Spinal cord (tissue), 10 donors: ENCODE data around the gene NR3C2. TPM values are rescaled to one million over a fixed set of nuclear protein-coding genes. Genes with fewer than 3 reads are reported as not detected.
"Not testable (repeated sequence)": the region's sequence is repeated elsewhere in the genome, so short reads cannot be mapped to it uniquely, and the experiment has no call there.

ENCODE experiments used
- DNase-seq, 6 donors: peaks; one replicate each; pipeline versions ENCODE4 v3.0.0 to v3.0.0-alpha.2; 2013 to 2015; ENCODE audit warnings: low spot score in 6 of 6, low read depth in 4 of 6
- H3K27ac ChIP-seq: one replicate; pipeline ENCODE4 v1.5.1; 2013; ENCODE audit warnings: low read depth, low read length, control low read depth
- H3K27me3 ChIP-seq: one replicate; pipeline ENCODE4 v1.6.1; 2013; ENCODE audit warnings: low read length; ENCODE audit not compliant: control insufficient read depth, insufficient read depth
- H3K36me3 ChIP-seq: one replicate; pipeline ENCODE4 v1.6.1; 2013; ENCODE audit warnings: low read length; ENCODE audit not compliant: control insufficient read depth, insufficient read depth
- H3K4me1 ChIP-seq: one replicate; pipeline ENCODE4 v1.6.1; 2013; ENCODE audit warnings: low read length; ENCODE audit not compliant: control insufficient read depth, insufficient read depth
- H3K4me3 ChIP-seq: one replicate; pipeline ENCODE4 v1.5.1; 2013; ENCODE audit warnings: low read depth, low read length, control low read depth
- H3K9me3 ChIP-seq: one replicate; pipeline ENCODE4 v1.6.1; 2013; ENCODE audit warnings: low read length; ENCODE audit not compliant: control insufficient read depth, insufficient read depth
- WGBS: methylation state at CpG from one replicate; pipeline ENCODE4 v1.1.5; 2013; ENCODE audit warnings: missing lambda C conversion rate; ENCODE audit not compliant: insufficient coverage; 5-methylcytosine and 5-hydroxymethylcytosine counted together
- polyA plus RNA-seq, 2 donors: library from polyadenylated mRNA; unstranded; fragments of 120-200 nt; gene quantifications; one replicate each; pipeline ENCODE4 v1.2.1, GENCODE V29; 2013; ENCODE audit not compliant: insufficient read length in 2 of 2
- total RNA-seq, 2 donors: library from RNA; depleted of rRNA in 1 of 2; stranded (reverse); fragments of 120-200 nt in 1 of 2; fragments of >200 nt in 1 of 2; gene quantifications; one replicate each; pipeline versions ENCODE4 v1.2.3 to v1.2.4, GENCODE V29; 2013 to 2014
- donor health status: healthy.

The NR3C2 gene
- total and polyA plus RNA-seq, 4 donors: 9.2 to 27.0 (median 14.1) TPM

DNA sequence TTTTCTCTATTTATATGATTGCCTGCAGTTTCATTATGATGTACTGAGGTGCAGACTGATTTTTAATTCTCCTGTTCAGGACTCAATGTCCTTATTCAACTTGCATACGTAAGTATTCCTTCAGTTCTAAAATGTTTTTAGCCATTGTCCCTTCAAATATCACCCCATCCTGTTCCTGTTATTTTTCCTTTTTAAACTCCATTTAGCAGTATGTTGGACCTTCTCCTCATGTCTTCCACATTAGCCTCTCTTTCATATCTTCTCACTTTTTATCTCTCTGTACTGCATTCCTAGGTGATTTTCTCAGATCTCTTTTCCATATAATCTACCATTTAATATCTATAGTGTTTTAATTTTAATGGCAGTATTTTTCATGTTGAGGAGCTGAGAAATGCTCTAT lies 317.7 kb downstream of the NR3C2 start:
- 89% methylated on average over 1 of the region's 1 CpG for WGBS
- Histone ChIP-seq H3K36me3 (no peaks in the 10 kb centered on the region), H3K27ac (no peak overlapping the region), H3K4me3 (no peak overlapping the region), H3K9me3 (peaks cover 5% of the 10 kb centered on the region), H3K4me1 (no peaks in the 10 kb centered on the region), H3K27me3 (no peaks in the 10 kb centered on the region)
- DNase-seq: no peak

DNA sequence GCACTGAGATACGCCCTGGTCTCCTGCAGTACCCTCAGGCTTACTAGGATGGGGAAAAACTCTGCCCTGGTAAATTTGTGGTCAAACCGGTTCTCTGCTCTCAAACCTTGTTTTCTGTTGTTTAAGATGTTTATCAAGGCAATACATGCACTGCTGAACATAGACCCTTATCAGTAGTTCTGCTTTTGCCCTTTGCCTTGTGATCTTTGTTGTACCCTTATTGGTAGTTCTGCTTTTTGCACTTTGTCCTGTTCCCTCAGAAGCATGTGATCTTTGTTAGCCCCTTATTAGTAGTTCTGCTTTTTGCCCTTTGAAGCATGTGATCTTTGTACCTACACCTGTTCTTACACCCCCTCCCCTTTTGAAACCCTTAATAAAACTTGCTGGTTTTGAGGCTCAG lies 319.1 kb downstream of the NR3C2 start:
- no CpG with 5 or more reads among the region's 2 CpGs for WGBS
- not testable (repeated sequence) for H3K9me3 ChIP-seq, H3K27me3 ChIP-seq, DNase-seq, H3K27ac ChIP-seq, H3K4me3 ChIP-seq, H3K36me3 ChIP-seq, H3K4me1 ChIP-seq

DNA sequence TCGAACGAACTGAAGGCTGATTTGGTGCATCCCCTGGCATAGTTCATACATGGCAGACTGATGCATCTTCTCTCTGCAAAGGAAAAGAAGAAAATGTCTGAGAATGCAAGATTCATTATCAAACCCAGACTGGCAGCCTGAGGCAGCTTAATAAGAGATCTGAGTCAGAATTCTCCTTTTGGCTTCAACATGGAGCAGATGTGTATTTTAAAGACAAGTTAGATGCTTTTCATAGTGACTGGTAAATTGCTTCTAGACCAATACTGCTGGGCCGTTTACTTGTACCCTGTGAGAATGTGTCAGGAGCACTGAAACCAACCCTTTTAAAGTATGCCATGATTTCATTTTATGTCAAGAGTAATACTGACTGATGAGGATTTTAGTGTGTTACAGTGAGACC lies 322.0 kb downstream of the NR3C2 start:
- Histone ChIP-seq H3K9me3 (peaks cover 5% of the 10 kb centered on the region), H3K4me1 (no peaks in the 10 kb centered on the region), H3K36me3 (peaks cover 4% of the 10 kb centered on the region), H3K4me3 (no peak overlapping the region), H3K27ac (no peak overlapping the region), H3K27me3 (no peaks in the 10 kb centered on the region)
- no peak for DNase-seq
- 92% methylated on average over 2 of the region's 3 CpGs for WGBS

DNA sequence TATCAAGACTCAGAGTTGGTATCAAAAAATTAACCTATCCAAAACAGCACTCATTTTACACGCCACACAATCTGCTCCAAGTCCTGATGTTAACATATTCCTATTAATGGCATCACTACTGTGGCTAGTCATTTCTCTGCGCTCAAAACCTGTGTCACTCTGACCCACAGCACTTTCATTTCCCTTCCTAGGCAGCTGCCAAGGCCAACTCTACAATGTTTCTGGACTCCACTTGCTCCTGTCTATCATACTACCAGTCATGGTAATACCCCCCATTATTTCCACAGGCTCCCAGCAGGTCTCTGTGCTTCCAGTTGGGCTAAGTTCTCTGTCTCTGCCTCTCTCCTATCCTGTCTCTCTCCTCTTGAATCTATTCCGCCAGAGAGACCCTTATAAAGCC lies 323.6 kb downstream of the NR3C2 start:
- Histone ChIP-seq H3K27ac (no peak overlapping the region), H3K36me3 (peaks cover 4% of the 10 kb centered on the region), H3K4me1 (no peaks in the 10 kb centered on the region), H3K9me3 (peaks cover 2% of the 10 kb centered on the region), H3K4me3 (no peak overlapping the region), H3K27me3 (no peaks in the 10 kb centered on the region)
- no peak for DNase-seq
- 94% methylated on average over 3 of the region's 3 CpGs for WGBS

DNA sequence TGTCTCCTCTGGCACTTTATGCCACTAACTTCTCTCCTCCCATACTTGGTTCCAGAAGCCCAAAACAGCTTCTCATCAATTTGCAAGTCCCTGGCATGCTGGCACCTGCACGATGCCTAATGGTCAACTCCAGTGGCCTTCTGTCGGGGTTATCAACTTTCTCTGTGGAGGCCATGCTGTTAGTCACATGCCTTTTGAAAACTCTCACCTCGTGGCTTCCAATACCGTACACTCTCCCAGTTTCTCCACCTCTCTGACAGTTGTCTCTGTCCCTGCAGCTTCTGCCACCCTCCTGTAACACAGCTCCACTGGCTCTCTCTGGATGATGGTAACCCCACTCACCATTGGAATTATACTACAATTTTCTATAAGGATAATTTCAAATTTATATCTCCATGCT lies 324.0 kb downstream of the NR3C2 start:
- no peaks in the 10 kb centered on the region for H3K9me3 ChIP-seq
- no peak overlapping the region for H3K27ac ChIP-seq
- DNase-seq: no peak
- peaks cover 4% of the 10 kb centered on the region for H3K36me3 ChIP-seq
- no peaks in the 10 kb centered on the region for H3K4me1 ChIP-seq
- no peak overlapping the region for H3K4me3 ChIP-seq
- WGBS: 94% methylated on average over 4 of the region's 4 CpGs
- H3K27me3 ChIP-seq: no peaks in the 10 kb centered on the region

DNA sequence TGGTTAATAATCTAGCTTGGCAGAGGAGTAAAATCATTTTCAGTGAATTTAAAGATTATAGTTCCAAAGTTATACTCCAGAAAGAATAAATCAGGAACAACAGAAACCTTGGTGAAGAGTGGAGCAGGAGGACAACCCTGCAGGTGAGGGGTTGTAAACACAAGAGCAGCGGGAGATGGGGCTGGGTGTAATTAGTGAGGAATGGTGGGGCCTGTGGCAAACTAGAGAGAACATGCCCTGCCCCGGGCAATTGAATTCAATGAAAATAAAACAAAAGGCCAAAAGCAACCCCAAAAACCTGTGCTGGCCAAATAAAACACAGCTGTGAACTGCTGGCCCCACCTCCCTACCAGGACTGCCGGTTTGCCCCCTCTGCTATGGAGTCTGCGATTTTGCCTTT lies 325.2 kb downstream of the NR3C2 start:
- 50% methylated on average over 2 of the region's 4 CpGs for WGBS
- no peaks in the 10 kb centered on the region for H3K27me3 ChIP-seq

DNA sequence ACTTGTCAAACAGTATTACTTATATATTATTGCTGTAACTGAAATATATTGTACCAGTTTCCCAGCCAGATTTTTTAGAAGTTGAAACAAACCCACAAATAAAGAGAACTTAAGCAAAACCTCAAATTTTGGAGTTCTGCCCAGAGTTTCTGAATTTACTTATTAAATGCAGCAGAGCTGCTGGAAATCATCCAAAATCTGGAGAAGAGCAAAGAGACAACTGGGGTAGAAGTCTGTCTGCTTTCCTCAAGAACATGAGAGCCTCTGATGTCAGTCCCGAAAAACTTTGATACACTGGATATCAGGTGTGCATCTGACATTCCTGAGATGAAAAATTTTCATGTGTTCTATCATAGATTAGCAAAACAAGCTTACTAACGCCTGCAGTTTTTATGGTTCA lies 325.9 kb downstream of the NR3C2 start:
- Histone ChIP-seq H3K4me3 (no peak overlapping the region), H3K4me1 (no peaks in the 10 kb centered on the region), H3K27ac (no peak overlapping the region), H3K9me3 (no peaks in the 10 kb centered on the region), H3K36me3 (peaks cover 4% of the 10 kb centered on the region), H3K27me3 (no peaks in the 10 kb centered on the region)
- DNase-seq: peak in 4 of 6 donors; percentile 23 to 84 (median 50)
- 100% methylated on average over 1 of the region's 2 CpGs for WGBS

More for the DNA sequence above, 325.2 kb downstream of the NR3C2 start:
- Histone ChIP-seq H3K4me1 (no peaks in the 10 kb centered on the region), H3K27ac (no peak overlapping the region), H3K36me3 (peaks cover 4% of the 10 kb centered on the region), H3K9me3 (no peaks in the 10 kb centered on the region), H3K4me3 (no peak overlapping the region)
- peak in 1 of 6 donors; percentile 23 for DNase-seq

DNA sequence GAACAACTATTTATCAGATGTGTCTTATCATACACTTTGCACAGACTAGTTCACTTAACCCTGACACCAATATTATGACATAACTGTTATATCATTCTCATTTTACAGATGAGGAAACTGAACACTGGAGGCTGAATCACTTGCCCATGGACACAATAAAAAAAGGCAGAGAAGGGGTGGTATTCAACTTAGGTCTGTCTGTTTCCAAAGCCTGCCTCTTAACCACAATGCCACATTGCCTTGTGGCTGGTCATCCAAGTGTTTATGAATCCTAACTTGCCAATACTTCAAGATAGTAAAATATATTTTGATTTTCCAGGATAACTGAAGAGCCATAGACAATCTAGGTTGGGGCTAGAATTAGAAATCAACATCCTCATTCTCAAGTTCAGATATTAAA lies 327.8 kb downstream of the NR3C2 start:
- no peaks in the 10 kb centered on the region for H3K9me3 ChIP-seq
- H3K27me3 ChIP-seq: no peaks in the 10 kb centered on the region
- H3K4me3 ChIP-seq: no peak overlapping the region
- H3K27ac ChIP-seq: no peak overlapping the region
- peaks cover 4% of the 10 kb centered on the region for H3K36me3 ChIP-seq
- no peak for DNase-seq
- H3K4me1 ChIP-seq: no peaks in the 10 kb centered on the region

DNA sequence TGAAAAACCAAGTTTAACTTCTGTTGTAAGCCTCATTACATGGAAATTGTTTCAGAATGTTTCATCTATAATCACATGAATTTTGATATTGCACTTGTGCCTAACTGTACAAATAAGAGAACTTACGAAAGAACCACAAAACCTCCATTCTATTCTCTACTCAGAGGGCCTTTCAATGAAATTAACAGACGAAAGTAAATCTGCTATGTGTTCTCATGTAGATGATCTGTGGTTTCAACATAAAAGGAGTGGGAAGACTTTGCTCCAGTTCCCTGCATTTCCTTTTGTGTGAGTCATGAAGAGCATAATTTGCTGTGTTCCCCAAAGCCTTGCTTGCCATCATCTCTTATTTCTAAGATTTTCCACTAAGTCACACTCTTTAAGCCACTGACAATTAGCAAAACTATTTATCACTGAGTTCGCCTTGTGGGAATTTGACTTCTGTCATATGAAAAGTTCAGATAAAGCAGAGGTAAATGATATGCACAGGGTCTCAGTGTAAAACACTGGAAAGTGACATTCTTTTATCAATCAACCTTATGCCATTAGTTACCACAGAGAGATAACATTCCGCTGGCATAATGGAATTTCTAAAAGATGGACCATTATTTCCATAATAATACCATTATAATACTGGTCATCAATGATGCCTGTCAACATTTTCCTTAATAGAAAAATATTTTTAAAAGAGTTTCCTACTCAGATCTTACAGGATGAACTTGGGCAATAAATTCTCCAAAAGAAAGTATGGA lies 329.8 kb downstream of the NR3C2 start:
- no peaks in the 10 kb centered on the region for H3K27me3 ChIP-seq
- WGBS: no CpG with 5 or more reads among the region's 4 CpGs
- no peak overlapping the region for H3K27ac ChIP-seq
- H3K4me3 ChIP-seq: no peak overlapping the region
- no peaks in the 10 kb centered on the region for H3K9me3 ChIP-seq
- H3K4me1 ChIP-seq: no peaks in the 10 kb centered on the region
- H3K36me3 ChIP-seq: peaks cover 12% of the 10 kb centered on the region
- DNase-seq: no peak

DNA sequence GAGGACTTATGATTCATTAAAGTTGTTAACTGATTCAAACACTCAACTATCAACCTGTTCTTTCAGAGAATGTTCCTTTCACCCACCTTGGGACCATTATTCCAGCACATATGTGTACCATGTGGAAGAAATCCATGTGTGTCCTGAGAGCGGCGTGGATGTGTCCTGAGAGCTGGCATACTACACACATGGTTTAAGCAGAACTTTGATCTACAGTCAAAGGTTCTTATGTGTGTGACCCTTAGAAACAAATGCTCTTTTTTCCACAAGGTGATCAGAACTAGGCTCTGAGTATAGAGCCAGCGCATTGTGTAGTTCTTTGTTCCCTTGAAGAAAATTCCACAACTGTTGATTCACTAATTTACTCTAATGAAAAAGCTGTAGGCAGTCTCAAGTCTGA lies 332.0 kb downstream of the NR3C2 start:
- peaks cover 2% of the 10 kb centered on the region for H3K9me3 ChIP-seq
- H3K36me3 ChIP-seq: peaks cover 10% of the 10 kb centered on the region
- no peak overlapping the region for H3K4me3 ChIP-seq
- no peak for DNase-seq
- H3K27ac ChIP-seq: no peak overlapping the region
- no CpG with 5 or more reads among the region's 3 CpGs for WGBS
- no peaks in the 10 kb centered on the region for H3K27me3 ChIP-seq
- no peaks in the 10 kb centered on the region for H3K4me1 ChIP-seq
